Loucy (cell line): ENCODE measurements around the gene RPS8.
A peak's percentile ranks its signal among the peaks of the same experiment; 100 is the strongest.

Source experiments
- H2AFZ ChIP-seq: fragments of 200-600 bp; sonication (generic); 2 replicates; pipeline ENCODE4 v1.6.0; 2016; ENCODE audit warnings: antibody characterized with exemption, mild to moderate bottlenecking, low read length, moderate library complexity
- H3F3A ChIP-seq: fragments of 200-600 bp; 2 replicates; pipeline ENCODE4 v1.6.0; 2016; ENCODE audit warnings: antibody characterized with exemption, low read depth, mild to moderate bottlenecking
- H3K27me3 ChIP-seq: fragments of 200-600 bp; sonication (generic); 2 replicates; pipeline ENCODE4 v1.6.1; 2014; ENCODE audit warnings: low read length, mild to moderate bottlenecking; ENCODE audit not compliant: insufficient read depth, poor library complexity, severe bottlenecking
- H3K36me3 ChIP-seq: fragments of 200-600 bp; sonication (generic); 2 replicates; pipeline ENCODE4 v1.6.1; 2016; ENCODE audit warnings: low read length; ENCODE audit not compliant: insufficient read depth
- H3K4me1 ChIP-seq: fragments of 200-600 bp; sonication (generic); 2 replicates; pipeline ENCODE4 v1.5.1; 2014; ENCODE audit warnings: low read length, mild to moderate bottlenecking; ENCODE audit not compliant: insufficient read depth, poor library complexity, severe bottlenecking
- H3K4me2 ChIP-seq: fragments of 200-600 bp; sonication (generic); 2 replicates; pipeline ENCODE4 v1.6.0; 2014; ENCODE audit warnings: antibody characterized with exemption, low read length, low read depth, mild to moderate bottlenecking; ENCODE audit not compliant: poor library complexity, severe bottlenecking
- H3K4me3 ChIP-seq: fragments of 200-600 bp; sonication (generic); 2 replicates; pipeline ENCODE4 v1.5.1; 2014; ENCODE audit warnings: low read length, mild to moderate bottlenecking, mixed read lengths; ENCODE audit not compliant: poor library complexity, severe bottlenecking
- H3K79me2 ChIP-seq: fragments of 200-600 bp; sonication (generic); 2 replicates; pipeline ENCODE4 v1.6.1; 2014; ENCODE audit warnings: low read length; ENCODE audit not compliant: insufficient read depth
- H3K9ac ChIP-seq: fragments of 200-600 bp; sonication (generic); 2 replicates; pipeline ENCODE4 v1.6.0; 2014; ENCODE audit warnings: mild to moderate bottlenecking, low read depth, low read length, moderate library complexity; ENCODE audit not compliant: poor library complexity, severe bottlenecking
- H3K9me2 ChIP-seq: fragments of 200-600 bp; sonication (generic); replicated peaks from 2 replicates; pipeline ENCODE4 v1.6.1; 2016; ENCODE audit warnings: low read depth, low read length, mixed read lengths
- H3K9me3 ChIP-seq: fragments of 200-600 bp; sonication (generic); 2 replicates; pipeline ENCODE4 v1.6.1; 2014; ENCODE audit warnings: mild to moderate bottlenecking, antibody characterized with exemption, low read length, low read depth; ENCODE audit not compliant: insufficient read depth
- H4K20me1 ChIP-seq: fragments of 200-600 bp; sonication (generic); 2 replicates; pipeline ENCODE4 v1.6.0; 2014; ENCODE audit warnings: antibody characterized with exemption, low read length, mild to moderate bottlenecking; ENCODE audit not compliant: insufficient read depth, poor library complexity, severe bottlenecking
- EZH2phosphoT487 ChIP-seq: fragments of 200-600 bp; IDR thresholded peaks from 2 replicates; pipeline ENCODE4 v1.6.1; 2018; ENCODE audit warnings: antibody characterized with exemption, mild to moderate bottlenecking, moderate library complexity, borderline replicate concordance
- TF ChIP-seq, protein P1 (sequence below): fragments of 200-600 bp; sonication (generic); conservative IDR thresholded peaks from 2 replicates; pipeline ENCODE4 v1.5.1; 2014; ENCODE audit warnings: mild to moderate bottlenecking, antibody characterized with exemption, low read length

Gene RPS8

DNA sequence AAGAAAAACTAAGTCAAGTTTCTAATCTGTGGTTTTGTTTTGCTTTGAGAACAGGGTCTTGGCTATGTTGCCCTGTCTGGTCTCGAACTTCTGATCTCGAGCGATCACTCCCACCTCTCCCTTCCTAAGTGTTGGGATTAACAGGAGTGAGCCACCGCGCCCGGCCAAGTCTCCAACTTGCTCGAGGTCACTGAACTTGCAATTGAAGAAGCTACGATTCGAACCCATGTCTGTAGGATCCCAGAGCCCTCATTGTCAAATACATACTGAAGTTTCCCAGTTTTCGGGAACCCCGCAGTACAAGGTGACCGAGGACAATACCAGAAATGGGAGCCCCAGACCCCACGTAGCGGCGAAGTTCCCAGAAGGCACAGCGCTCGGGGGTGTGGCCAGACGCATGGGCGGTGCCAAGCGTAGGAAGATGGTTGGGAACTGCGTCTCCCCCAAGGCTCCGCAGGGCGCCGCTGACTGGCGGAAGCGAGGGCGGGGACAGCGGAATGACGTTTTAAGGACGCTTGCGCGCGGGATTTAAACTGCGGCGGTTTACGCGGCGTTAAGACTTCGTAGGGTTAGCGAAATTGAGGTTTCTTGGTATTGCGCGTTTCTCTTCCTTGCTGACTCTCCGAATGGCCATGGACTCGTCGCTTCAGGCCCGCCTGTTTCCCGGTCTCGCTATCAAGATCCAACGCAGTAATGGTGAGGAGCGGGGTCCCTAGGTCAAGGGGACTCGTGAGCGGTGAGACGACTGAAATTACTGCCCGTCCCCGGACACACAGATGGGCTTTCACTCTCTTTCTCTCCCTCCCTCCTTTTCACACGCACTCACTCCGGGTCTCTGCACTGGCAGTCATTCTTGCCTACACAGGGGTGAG, 35.8 kb upstream of the RPS8 start, which contains the start of gene KIF2C:
KIF2C (plus strand) TSS at position 531 of the 872 bp plus-strand sequence; CDS start at position 627, 96 bp downstream.
- Histone ChIP-seq H3K4me3 (peak within 1 kb of the TSS; percentile 94), H4K20me1 (peaks cover 19% of the 10 kb centered on the region), H3F3A (no peaks in the 10 kb centered on the region), H3K9ac (peak within 1 kb of the TSS; percentile 97), H3K27me3 (no peaks in the 10 kb centered on the region), H3K79me2 (peaks cover 49% of the 10 kb centered on the region), H3K36me3 (peaks cover 3% of the 10 kb centered on the region; the same call in 1 of the 2 replicates), H3K9me2 (no peaks in the 10 kb centered on the region), H3K4me1 (peaks cover 37% of the 10 kb centered on the region), H3K9me3 (no peaks in the 10 kb centered on the region), H2AFZ (peak within 1 kb of the TSS; percentile 80), H3K4me2 (peak within 1 kb of the TSS; percentile 93)
- TF ChIP-seq, protein P1, sequence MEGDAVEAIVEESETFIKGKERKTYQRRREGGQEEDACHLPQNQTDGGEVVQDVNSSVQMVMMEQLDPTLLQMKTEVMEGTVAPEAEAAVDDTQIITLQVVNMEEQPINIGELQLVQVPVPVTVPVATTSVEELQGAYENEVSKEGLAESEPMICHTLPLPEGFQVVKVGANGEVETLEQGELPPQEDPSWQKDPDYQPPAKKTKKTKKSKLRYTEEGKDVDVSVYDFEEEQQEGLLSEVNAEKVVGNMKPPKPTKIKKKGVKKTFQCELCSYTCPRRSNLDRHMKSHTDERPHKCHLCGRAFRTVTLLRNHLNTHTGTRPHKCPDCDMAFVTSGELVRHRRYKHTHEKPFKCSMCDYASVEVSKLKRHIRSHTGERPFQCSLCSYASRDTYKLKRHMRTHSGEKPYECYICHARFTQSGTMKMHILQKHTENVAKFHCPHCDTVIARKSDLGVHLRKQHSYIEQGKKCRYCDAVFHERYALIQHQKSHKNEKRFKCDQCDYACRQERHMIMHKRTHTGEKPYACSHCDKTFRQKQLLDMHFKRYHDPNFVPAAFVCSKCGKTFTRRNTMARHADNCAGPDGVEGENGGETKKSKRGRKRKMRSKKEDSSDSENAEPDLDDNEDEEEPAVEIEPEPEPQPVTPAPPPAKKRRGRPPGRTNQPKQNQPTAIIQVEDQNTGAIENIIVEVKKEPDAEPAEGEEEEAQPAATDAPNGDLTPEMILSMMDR, result no peak
- TF ChIP-seq EZH2phosphoT487, result no peak

DNA sequence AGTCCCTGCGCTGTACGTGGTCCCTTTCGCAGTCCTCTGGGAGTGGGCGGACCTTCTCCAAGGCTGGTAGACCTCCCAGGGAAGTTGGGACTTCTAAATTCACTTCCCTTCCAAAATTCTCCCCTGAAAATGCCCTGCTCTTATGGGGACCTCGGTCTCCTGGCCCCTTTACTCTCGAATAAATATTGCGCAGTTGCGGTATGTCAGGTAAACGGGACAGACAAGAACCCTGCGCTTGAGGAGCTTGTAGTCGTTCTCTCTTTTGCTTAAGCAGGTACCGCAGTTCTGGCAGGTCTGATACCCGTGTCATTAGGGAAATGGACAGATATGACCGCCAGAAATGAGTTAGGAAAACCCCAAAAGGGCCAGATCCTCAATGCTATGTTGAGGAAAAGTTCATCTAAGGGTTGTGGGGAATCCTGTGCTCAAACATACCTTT, 35.1 kb upstream of the RPS8 start:
- Histone ChIP-seq H3K9me3 (no peaks in the 10 kb centered on the region), H3K4me3 (peak overlapping the region; percentile 94), H3K4me2 (peak overlapping the region; percentile 93), H3K9me2 (no peaks in the 10 kb centered on the region), H3K4me1 (peaks cover 37% of the 10 kb centered on the region), H3K9ac (peak overlapping the region; percentile 97), H3F3A (no peaks in the 10 kb centered on the region), H4K20me1 (peaks cover 19% of the 10 kb centered on the region), H2AFZ (peak overlapping the region; percentile 80), H3K36me3 (peaks cover 3% of the 10 kb centered on the region; the same call in 1 of the 2 replicates), H3K27me3 (no peaks in the 10 kb centered on the region), H3K79me2 (peaks cover 55% of the 10 kb centered on the region)
- no peak for TF ChIP-seq EZH2phosphoT487
- TF ChIP-seq, protein P1, result no peak

DNA sequence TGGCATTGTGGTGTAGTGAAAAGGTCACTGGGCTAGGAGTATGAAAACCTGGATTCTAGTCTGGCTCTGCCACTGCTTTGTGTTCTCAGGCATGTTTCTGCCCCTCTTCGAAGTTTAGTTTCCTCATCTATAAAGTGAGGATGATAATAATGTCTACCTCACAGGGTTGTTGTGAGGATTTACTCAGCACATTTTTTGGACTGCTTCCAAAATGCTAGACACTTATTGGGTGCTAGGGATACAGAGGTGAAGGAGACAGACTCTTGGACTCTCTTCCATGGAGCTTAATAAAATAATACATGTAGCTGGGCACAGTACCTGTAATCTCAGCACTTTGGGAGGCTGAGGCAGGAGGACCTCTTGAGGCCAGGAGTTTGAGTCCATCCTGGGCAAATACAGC, 32.1 kb upstream of the RPS8 start:
- Histone ChIP-seq H2AFZ (no peak overlapping the region), H3K4me2 (peak overlapping the region; percentile 93)

More for the DNA sequence above, 32.1 kb upstream of the RPS8 start:
- Histone ChIP-seq H3K36me3 (peaks cover 24% of the 10 kb centered on the region), H3K79me2 (peaks cover 83% of the 10 kb centered on the region), H3F3A (no peaks in the 10 kb centered on the region), H3K9me2 (no peaks in the 10 kb centered on the region), H4K20me1 (peaks cover 24% of the 10 kb centered on the region), H3K27me3 (no peaks in the 10 kb centered on the region), H3K4me1 (peaks cover 41% of the 10 kb centered on the region), H3K9me3 (no peaks in the 10 kb centered on the region), H3K4me3 (peak overlapping the region; percentile 66), H3K9ac (peak overlapping the region; percentile 59)
- TF ChIP-seq EZH2phosphoT487, result no peak
- TF ChIP-seq, protein P1, result no peak
